Coronary artery (tissue), 2 donors: ENCODE results near the gene LINGO1.

Source experiments
- DNase-seq: peaks from one replicate; pipeline ENCODE4 v3.0.0-alpha.2; 2017; ENCODE audit warnings: low spot score
- H3K27ac ChIP-seq, 2 donors: fragments of 200-600 bp; sonication (generic); one replicate each; pipeline ENCODE4 v1.5.1; 2016 to 2019
- H3K4me3 ChIP-seq: fragments of 200-600 bp; sonication (generic); 2 replicates; pipeline ENCODE4 v1.5.1; 2016; ENCODE audit warnings: mild to moderate bottlenecking, moderate library complexity
- TF ChIP-seq, protein P1 (sequence below): fragments of 200-600 bp; sonication (generic); IDR thresholded peaks from one replicate; pipeline ENCODE4 v1.5.1; 2019; ENCODE audit warnings: antibody characterized with exemption

LINGO1 gene

DNA sequence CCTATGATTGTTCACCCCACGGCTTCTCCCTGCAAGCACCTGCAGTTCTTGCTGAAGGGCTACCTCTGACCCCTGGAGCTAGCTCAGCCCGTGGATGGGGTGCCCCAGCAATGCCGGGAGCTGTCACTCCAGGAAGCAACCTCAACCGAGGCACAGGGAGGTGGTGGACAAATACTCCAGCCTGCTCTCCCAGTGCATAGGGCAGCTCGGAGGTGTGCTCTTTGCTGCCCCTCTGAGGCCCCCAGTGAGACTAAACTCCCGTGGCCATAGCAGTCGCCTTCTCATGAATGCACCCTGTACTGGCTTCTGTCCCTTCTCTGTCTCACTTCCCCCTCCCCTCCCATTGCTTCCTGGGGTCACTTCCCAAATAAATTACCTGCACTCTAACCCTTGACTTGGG is 48.5 kb downstream of the LINGO1 start:
- TF ChIP-seq, protein P1, sequence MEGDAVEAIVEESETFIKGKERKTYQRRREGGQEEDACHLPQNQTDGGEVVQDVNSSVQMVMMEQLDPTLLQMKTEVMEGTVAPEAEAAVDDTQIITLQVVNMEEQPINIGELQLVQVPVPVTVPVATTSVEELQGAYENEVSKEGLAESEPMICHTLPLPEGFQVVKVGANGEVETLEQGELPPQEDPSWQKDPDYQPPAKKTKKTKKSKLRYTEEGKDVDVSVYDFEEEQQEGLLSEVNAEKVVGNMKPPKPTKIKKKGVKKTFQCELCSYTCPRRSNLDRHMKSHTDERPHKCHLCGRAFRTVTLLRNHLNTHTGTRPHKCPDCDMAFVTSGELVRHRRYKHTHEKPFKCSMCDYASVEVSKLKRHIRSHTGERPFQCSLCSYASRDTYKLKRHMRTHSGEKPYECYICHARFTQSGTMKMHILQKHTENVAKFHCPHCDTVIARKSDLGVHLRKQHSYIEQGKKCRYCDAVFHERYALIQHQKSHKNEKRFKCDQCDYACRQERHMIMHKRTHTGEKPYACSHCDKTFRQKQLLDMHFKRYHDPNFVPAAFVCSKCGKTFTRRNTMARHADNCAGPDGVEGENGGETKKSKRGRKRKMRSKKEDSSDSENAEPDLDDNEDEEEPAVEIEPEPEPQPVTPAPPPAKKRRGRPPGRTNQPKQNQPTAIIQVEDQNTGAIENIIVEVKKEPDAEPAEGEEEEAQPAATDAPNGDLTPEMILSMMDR: no peak
- Histone ChIP-seq H3K27ac (no peak overlapping the region), H3K4me3 (no peak overlapping the region)
- no peak for DNase-seq

DNA sequence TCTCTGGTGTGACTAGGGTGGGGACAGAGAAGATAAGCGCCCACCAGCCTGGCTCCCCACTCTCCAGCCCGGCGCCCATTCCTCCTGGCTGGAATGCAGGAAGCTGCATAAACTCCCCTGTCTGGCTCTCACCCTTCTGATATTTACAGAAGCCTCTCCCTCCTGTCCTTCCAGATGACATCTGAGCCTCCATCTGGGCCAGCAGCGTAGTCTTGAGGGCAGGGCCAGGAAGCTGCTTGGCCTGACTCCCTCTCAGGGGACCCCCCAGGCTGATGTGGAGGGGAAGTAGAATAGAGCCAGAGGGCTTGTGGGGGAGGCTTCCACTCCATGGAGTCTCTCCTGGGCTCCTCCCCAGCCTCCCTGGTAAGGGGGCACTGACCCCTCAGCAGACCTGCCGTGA is 49.9 kb downstream of the LINGO1 start:
- Histone ChIP-seq H3K4me3 (no peak overlapping the region), H3K27ac (no peak overlapping the region)
- TF ChIP-seq, protein P1: no peak
- no peak for DNase-seq

DNA sequence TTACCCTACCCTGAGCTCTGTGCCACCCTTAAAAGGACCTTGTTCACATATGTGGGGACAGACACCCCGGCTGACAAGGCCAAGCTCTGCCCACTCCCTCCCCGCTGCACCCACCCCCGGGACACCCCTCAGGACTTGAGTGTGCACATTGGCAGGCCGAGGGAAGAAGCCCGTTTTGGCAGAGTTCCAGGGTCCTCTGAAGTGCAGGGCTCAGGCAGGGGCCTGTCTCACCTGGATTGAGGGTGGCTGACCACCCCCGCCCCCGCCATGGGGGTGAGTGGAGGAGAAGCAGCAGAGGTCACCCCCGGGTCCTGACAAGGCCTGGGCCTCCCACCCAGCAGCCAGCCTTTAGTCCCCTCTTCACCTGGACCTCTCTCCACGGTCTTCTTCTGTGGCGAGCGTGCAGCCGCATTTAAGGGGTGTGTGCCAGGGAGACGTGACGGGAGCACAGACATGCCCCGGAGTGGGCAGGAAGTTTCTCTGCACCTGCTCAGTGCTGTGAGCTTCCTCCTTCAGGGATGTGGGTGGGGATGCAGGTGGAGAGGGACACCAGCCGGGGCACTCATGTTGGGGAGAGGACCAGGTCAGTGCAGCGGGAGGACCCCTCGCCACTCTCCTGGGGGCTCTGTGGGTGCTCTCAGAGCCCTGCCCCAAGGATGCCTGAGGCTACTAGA is 50.7 kb downstream of the LINGO1 start:
- Histone ChIP-seq H3K27ac (no peak overlapping the region), H3K4me3 (no peak overlapping the region)
- no peak for DNase-seq
- TF ChIP-seq, protein P1: no peak

DNA sequence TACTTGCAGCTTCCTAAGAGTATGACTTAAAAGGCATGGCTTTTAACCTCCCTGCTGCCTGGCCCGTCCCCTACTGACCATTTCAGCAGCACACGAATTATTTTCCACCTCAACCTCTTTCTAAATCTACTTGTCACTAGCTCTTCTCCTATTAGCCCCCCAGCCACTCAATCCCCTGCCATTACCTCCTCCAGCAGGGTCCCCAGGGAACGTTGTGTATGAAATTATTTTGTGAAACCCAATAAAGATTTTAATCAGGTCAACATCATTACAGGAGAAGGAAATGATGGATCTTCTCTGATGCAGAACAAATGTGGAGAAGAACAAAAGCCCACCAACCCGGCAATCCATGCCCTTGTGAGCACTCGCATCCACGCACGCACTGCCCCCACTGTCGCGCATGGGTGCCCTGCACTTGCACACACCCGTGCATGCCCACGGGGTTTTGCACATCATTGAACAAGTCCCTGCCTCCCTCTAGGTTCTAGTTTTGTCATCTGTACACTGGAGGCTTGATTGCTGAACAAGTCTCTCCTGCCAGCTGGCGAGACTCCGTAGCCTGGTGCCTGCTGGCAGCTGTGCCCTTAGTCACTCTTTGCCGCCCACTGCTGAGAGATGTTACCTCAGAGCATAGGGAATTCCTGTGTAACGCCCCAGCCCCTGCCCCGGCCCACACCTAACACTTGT is 51.6 kb downstream of the LINGO1 start:
- TF ChIP-seq, protein P1: no peak
- no peak for DNase-seq
- H3K27ac ChIP-seq: no peak overlapping the region
- no peak overlapping the region for H3K4me3 ChIP-seq

DNA sequence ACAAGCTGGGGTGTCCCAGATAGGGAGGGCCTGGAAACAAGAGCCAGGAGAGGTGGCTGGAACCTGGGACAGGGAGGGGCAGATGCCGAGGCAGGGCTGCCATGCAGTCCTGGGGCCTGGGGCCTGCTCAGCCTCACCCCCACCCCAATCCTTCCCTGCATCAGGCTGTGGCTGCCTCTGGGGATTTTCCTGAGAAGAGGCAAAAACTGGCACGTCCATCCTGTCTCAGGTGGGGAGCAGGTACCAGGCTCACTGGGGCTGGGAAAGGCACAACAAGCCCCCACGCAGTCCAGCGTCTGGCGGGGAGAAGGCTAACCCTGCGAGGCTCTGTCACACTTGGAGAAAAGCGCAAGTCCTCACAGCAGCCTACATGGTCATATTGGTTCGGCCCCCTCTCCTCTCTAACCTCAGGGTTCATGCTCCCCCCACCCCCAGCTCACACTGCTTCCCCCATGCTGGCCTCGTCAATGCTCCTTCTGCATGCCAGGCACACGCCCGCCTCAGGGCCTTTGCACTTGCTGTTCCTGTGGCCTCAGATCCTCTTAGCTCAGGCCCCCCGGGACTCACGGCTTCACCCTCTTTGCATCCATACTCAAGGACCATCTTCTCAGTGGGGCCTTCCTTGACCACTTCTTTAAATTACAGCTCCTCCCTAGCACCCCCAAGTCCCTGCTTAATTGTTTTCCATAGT is 53.1 kb downstream of the LINGO1 start:
- DNase-seq: no peak
- no peak overlapping the region for H3K4me3 ChIP-seq
- H3K27ac ChIP-seq: no peak overlapping the region
- TF ChIP-seq, protein P1: no peak

DNA sequence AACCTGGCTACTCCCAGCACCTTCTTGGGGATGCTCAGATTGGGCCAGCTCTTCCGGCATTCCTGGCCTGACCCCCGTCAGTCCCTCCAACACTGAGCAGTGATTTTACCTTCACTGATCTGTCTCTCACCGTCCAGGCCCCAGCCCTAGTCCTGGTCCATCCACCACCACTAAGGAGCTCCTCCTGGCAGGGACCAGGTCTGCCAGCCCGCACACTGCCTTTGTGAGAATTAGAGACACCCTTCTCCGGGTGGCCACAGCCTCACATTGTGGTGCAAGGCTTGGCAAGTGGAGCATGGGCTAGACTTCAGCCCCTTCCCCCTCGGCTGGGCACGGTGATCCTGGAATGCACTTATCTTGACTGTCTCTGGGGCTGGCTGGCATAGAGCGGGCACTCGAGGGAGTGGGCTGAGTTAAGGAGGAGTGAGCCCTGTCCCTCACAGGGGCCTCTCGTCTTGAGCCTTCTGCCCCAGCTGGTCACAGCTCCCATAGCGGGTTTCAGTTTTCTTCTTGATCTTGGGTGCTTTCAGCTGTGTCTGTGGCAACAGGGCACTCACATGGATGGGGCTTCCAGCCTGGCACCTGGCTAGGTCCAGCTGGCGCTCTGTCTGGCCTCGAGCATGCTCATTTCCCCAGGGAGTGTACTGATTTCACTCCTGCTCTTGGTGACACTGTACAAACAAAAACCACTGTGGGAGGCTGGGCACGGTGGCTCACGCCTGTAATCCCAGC is 53.9 kb downstream of the LINGO1 start:
- H3K4me3 ChIP-seq: no peak overlapping the region
- no peak for DNase-seq
- no peak overlapping the region for H3K27ac ChIP-seq
- TF ChIP-seq, protein P1: no peak
